ENCODE measurements around the gene SAP25.

GRCh38 chr7:100588438-100588837 is 14.7 kb upstream of the SAP25 start:
- TF ChIP-seq, protein P1, sequence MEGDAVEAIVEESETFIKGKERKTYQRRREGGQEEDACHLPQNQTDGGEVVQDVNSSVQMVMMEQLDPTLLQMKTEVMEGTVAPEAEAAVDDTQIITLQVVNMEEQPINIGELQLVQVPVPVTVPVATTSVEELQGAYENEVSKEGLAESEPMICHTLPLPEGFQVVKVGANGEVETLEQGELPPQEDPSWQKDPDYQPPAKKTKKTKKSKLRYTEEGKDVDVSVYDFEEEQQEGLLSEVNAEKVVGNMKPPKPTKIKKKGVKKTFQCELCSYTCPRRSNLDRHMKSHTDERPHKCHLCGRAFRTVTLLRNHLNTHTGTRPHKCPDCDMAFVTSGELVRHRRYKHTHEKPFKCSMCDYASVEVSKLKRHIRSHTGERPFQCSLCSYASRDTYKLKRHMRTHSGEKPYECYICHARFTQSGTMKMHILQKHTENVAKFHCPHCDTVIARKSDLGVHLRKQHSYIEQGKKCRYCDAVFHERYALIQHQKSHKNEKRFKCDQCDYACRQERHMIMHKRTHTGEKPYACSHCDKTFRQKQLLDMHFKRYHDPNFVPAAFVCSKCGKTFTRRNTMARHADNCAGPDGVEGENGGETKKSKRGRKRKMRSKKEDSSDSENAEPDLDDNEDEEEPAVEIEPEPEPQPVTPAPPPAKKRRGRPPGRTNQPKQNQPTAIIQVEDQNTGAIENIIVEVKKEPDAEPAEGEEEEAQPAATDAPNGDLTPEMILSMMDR (IDR thresholded peaks at IDR 0.05) = peak in 3 of 5 experiments; percentile 16 to 28 (median 23)
- TF ChIP-seq POLR2A (IDR thresholded peaks at IDR 0.05) = no peak

Measured in tibial nerve (tissue), 3 donors.